ENCODE data around the gene NTM.

NTM gene

GRCh38 chr11:131770801-131771200 lies 400.4 kb downstream of the NTM start:
- no peak for DNase-seq (ENCODE audit: low spot score)

- no peak for DNase-seq (ENCODE audit: low spot score)
Measured at GRCh38 chr11:131771471-131771870, 401.1 kb downstream of the NTM start.

- no peak for DNase-seq (ENCODE audit: low spot score)
Measured at GRCh38 chr11:131773626-131774025, 403.2 kb downstream of the NTM start.

GRCh38 chr11:131776211-131776610 lies 405.8 kb downstream of the NTM start:
- DNase-seq (ENCODE audit: low spot score), result no peak

GRCh38 chr11:131785801-131786200 lies 415.4 kb downstream of the NTM start:
- no peak for DNase-seq (ENCODE audit: low spot score)

- no peak for DNase-seq (ENCODE audit: low spot score)
Measured at GRCh38 chr11:131787119-131787518, 416.7 kb downstream of the NTM start.

- no peak for DNase-seq (ENCODE audit: low spot score)
Measured at GRCh38 chr11:131790586-131790985, 420.2 kb downstream of the NTM start.

GRCh38 chr11:131792243-131792642 lies 421.8 kb downstream of the NTM start:
- no peak for DNase-seq (ENCODE audit: low spot score)

GRCh38 chr11:131796089-131796488 lies 425.7 kb downstream of the NTM start:
- DNase-seq (ENCODE audit: low spot score), result no peak

- no peak for DNase-seq (ENCODE audit: low spot score)
Measured at GRCh38 chr11:131796541-131796940, 426.1 kb downstream of the NTM start.

- DNase-seq (ENCODE audit: low spot score), result no peak
Measured at GRCh38 chr11:131800452-131800851, 430.0 kb downstream of the NTM start.

- DNase-seq (ENCODE audit: low spot score), result no peak
Measured at GRCh38 chr11:131802440-131803115, 432.2 kb downstream of the NTM start.

- no peak for DNase-seq (ENCODE audit: low spot score)
Measured at GRCh38 chr11:131807876-131808275, 437.5 kb downstream of the NTM start.

- no peak for DNase-seq (ENCODE audit: low spot score)
Measured at GRCh38 chr11:131808470-131808869, 438.1 kb downstream of the NTM start.

GRCh38 chr11:131809203-131809918 lies 438.9 kb downstream of the NTM start:
- no peak for DNase-seq (ENCODE audit: low spot score)

- no peak for DNase-seq (ENCODE audit: low spot score)
Measured at GRCh38 chr11:131810541-131810940, 440.1 kb downstream of the NTM start.

- DNase-seq (ENCODE audit: low spot score), result peak; percentile 16
Measured at GRCh38 chr11:131811383-131811782, 441.0 kb downstream of the NTM start.

- DNase-seq (ENCODE audit: low spot score), result no peak
Measured at GRCh38 chr11:131814108-131814507, 443.7 kb downstream of the NTM start.

GRCh38 chr11:131815590-131815989 lies 445.2 kb downstream of the NTM start:
- no peak for DNase-seq (ENCODE audit: low spot score)

GRCh38 chr11:131816051-131816450 lies 445.6 kb downstream of the NTM start:
- no peak for DNase-seq (ENCODE audit: low spot score)

GRCh38 chr11:131817687-131818188 lies 447.3 kb downstream of the NTM start:
- no peak for DNase-seq (ENCODE audit: low spot score)

GRCh38 chr11:131819865-131820264 lies 449.4 kb downstream of the NTM start:
- DNase-seq (ENCODE audit: low spot score), result no peak

GRCh38 chr11:131822506-131822905 lies 452.1 kb downstream of the NTM start:
- DNase-seq (ENCODE audit: low spot score), result no peak

- no peak for DNase-seq (ENCODE audit: low spot score)
Measured at GRCh38 chr11:131823772-131824171, 453.4 kb downstream of the NTM start.
